SHP77 treated with DMSO at 0.1 percent for 48 hours (cell line): ENCODE data around the gene AFG1L.
"Not testable (repeated sequence)": the region's sequence is repeated elsewhere in the genome, so short reads cannot be mapped to it uniquely, and the experiment has no call there.

ENCODE experiments used
- DNase-seq: peaks from one replicate; lab custom pipeline; 2025; lab: John Stamatoyannopoulos, UW

Gene AFG1L

DNA sequence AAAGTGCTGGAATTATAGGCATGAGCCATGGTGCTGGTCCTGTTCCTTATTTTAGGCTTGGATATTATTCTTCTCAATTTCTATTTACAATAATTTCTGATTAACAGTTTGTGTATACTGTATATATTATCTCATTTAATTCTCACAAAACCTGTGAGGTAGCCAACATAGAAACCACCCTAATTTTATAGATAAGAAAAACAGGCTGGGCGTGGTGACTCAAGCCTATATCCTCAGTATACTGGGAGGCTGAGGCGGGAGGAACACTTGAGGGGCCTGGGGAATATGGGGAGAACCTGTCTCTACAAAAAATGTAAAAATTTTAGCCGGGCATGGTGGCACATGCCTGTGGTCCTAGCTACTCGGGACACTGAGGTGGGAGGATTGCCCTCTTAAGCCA lies 3.8 kb upstream of the AFG1L start:
- DNase-seq, result no peak

DNA sequence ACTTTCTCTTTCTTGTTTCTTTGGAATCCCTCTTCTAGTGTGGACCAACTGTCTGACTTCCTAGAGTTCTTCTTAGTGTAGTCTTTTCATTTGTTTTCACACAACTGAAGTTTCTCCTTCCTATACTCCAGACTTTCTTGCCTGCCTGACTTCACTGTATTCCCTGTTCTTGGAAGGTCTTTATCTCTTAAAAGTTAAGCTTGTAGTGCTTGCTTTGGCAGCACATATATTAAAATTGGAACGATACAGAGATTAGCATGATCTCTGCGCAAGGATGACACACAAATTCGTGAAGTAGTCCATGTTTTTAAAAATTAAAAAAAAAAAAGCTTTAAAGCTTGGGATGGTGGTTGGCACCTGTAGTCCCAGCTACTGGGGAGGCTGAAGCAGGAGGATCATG lies 2.3 kb upstream of the AFG1L start:
- DNase-seq, result not testable (repeated sequence)

GRCh38 chr6:108293527-108294296 lies 1.1 kb upstream of the AFG1L start:
- no peak for DNase-seq

DNA sequence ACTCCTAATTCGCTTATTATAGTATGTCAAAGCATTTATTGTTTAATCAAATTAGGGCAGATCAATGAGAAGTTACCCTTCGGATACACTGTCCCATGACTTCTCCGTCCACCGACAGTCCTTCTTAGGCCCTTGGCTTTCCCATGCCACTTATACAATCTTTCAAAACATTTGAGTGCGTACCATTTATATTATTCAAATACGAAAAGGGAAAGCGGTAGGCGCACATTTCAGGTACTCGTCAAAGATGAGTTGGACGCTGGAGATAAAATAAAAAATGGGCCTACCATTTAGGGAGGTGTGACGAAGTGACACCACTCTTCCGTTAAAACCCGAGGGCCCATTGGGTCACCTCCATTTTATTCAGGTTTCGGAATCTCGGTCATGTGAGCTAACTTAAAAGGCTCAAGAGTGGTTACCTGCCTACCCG lies 542 bp upstream of the AFG1L start:
- DNase-seq, result no peak

- DNase-seq, result peak; percentile 56
These were observed 822 bp downstream of the AFG1L start for GRCh38 chr6:108295676-108296075.

DNA sequence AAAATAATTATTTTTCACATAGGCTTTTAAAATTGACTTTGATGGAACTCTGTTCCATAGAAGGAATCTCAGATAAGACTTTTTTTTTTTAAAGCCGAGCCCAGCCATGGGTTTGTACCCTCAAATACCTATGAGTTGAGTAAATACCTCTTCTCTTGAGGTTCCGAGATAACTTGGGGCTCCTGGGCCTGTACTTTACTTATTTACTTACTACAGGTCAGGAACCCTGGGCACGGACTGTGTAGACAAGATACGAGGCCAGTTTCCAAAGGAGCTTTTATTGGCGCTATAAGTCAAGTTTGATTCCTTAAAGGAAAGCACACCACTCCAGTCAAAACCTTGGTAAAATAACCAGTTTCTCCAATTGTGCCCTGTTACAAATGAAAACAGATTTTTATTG lies 7.5 kb downstream of the AFG1L start:
- no peak for DNase-seq

DNA sequence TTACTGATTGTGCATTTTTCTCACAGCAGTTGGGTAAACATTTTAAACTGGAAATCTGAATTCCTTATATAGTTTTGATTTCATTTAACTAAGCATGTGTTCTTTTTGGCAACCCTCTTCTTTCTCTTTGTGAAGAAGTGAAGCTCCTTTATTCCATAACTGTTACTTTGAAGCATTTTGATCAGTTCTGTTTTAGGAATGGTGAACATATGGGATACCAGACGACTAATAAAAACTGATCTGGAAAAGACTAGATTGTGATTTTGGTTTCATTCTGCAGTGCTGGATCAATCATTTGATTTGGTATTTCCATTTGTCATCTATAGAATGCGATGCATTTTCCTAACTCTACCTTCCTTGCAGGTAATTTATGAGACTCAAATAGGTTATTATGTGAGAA lies 9.8 kb downstream of the AFG1L start:
- no peak for DNase-seq

DNA sequence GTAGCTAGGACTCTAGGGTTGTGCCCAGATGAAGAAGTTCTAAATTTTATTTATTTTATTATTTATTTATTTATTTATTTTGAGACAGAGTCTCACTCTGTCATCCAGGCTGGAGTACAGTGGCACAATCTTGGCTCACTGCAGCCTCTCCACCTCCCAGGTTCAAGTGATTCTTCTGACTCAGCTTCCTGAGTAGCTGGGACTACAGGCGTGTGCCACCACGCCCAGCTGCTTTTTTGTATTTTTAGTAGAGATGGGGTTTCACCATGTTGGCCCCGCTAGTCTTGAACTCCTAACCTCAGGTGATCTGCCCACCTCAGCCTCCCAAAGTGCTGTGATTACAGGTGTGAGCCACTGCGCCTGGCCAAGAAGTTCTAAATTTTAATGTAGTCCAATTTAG lies 13.8 kb downstream of the AFG1L start:
- DNase-seq, result not testable (repeated sequence)

GRCh38 chr6:108309844-108310243 lies 15.0 kb downstream of the AFG1L start:
- no peak for DNase-seq

DNA sequence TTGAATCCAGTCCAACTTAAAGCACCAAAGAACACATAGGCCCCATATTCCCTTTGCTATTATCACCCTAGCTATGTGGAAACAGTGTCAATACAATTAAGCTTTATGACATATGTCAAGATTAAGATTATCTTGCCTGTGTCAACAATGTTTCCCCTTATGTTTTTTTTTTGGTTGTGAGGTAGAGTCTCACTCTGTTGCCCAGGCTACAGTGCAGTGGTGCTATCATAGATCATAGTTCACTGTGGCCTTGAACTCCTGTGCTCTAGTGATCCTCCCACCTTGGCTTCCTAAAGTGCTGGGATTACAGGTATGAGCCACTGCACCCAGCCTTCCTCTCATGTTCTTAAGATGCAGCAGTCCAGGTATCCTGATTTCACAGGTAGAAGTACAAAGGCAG lies 17.8 kb downstream of the AFG1L start:
- no peak for DNase-seq

DNA sequence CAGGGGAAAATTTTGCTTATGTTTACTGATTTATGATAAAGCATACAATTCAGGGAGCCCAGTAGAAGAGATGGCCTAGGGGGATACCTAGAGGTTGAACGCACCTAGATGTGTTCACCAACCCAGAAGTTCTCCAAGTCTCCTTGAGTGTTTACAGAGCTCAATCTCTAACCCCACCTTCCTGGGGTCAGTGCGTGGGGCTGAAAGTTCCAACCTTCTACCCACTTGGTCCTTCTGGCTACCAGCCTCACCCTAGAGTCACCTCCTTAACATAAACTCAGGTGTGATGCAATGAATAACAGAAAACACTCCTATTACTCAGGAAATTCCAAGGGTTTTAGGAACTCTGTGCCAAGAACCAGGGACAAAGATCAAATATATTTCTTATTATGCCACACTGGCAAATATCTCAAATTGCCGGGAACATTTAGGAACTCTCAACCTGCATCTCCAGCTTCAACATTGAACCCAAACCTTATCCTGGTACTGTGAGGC lies 26.4 kb downstream of the AFG1L start:
- no peak for DNase-seq

- no peak for DNase-seq
These were observed 27.9 kb downstream of the AFG1L start for GRCh38 chr6:108322728-108323127.

- no peak for DNase-seq
These were observed 29.0 kb downstream of the AFG1L start for GRCh38 chr6:108323710-108324466.

- not testable (repeated sequence) for DNase-seq
These were observed 35.4 kb downstream of the AFG1L start for GRCh38 chr6:108330221-108330785.

DNA sequence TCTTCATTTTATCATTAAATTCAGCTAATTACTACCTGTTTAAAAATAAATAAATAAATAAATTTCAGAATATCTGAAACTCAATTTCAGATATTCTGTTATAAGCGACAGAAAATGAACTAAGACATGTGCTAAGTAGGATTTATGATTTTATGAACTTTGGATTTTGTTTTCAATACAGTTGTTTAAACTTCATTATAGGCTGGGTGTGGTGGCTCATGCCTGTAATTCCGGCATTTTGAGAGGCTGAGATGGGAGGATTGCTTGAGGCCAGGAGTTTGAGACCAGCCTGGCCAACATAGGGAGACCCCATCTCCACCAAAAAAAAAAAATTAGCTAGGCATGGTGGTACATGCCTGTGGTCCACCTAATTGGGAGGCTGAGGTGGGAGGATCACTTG lies 36.0 kb downstream of the AFG1L start:
- no peak for DNase-seq

- no peak for DNase-seq
These were observed 37.1 kb downstream of the AFG1L start for GRCh38 chr6:108331982-108332381.

GRCh38 chr6:108336971-108337370 lies 42.1 kb downstream of the AFG1L start:
- no peak for DNase-seq

GRCh38 chr6:108337721-108338120 lies 42.9 kb downstream of the AFG1L start:
- DNase-seq, result no peak

DNA sequence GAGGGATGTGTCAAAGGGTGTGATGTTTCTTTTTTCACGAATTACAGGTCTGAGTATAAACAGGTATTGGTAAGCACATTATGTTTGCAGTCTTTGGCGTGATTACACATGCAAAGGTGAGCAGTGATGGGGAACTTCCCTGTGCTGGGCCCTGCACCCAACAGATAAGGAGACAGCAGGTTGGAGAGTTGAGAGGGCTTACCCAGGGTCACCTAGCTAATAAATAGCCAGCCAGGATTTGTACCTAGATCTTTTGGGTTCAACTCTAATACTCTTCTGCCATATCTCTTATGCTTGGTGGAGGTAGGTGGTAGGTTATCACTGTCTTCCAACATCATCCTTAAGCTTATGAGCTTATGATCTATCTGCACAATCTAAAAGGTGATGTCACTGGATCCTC lies 46.5 kb downstream of the AFG1L start:
- no peak for DNase-seq

DNA sequence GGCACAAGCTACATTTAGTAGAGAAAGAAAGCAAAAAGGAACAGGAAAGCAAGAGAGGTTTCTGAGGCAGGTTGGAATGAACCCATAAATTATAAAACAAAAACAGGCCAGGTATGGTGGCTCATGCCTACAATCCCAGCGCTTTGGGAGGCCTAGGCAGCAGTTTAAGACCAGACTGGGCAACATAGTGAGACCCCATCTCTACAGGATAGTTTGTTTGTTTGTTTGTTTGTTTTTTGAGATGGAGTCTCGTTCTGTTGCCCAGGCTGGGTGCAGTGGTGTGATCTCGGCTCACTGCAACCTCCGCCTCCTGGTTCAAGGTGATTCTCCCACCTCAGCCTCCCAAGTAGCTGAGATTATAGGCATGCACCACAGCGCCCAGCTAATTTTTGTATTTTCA lies 49.0 kb downstream of the AFG1L start:
- DNase-seq, result no peak

DNA sequence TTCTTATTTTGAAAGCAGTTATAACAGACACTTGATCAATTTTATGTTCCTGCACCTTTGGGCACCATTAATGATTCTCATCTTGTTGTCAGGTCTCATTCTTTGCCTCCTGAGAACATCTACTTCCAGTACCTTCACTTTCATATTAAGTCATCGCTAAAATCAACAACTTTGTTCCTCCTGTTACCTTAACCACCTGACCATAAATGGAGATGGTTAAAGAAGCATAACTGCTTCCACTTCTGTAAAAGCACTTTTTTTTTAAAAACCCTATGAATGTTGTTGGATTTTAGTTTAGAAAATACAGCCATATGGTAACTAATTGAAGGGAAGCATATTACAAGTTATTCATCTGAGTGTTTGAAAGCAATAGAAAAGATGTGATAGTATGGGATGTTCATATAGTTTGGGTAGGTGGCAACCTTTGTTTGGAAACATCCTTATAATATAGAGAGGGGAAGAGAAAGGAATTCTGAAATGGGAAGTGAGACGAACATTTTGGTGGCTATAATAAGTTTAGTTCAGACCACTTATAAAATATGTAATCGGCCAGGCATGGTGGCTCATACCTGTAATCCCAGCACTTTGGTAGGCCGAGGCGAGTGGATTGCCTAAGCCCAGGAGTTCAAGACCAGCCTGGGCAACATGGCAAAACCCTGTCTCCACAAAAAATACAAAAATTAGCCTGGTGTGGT lies 53.9 kb downstream of the AFG1L start:
- DNase-seq, result no peak

DNA sequence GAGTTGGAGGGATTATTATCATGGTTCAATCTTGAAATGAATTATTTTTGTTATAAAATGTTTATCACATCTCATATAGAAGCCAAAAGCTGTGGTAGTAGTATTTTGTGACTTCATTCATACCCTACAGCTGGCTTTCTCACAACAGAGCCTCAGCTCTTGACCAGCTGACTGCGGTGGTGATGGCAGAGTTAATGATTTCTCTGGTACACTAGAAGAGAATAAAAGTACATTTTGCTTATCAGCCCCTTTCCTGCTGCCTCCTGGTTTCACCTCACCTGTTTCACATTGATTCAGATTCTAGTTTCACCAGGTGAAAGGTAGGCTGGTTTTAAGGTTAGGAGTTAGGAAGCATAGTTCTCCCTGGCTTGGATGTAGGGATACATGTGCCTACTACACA lies 55.7 kb downstream of the AFG1L start:
- DNase-seq, result no peak
